ENCODE measurements around the gene DSC2.
"Not testable (repeated sequence)": the region's sequence is repeated elsewhere in the genome, so short reads cannot be mapped to it uniquely, and the experiment has no call there.

Gene DSC2

GRCh38 chr18:31043709-31044108 is 58.5 kb downstream of the DSC2 start:
- no peak for DNase-seq (ENCODE audit: low read depth, low spot score)

GRCh38 chr18:31042406-31043181 is 59.6 kb downstream of the DSC2 start, which contains the start of gene DSC3:
TSS of gene DSC3 (minus strand) at chr18:31042742. CDS start at chr18:31042660, 82 bp downstream.
- DNase-seq (ENCODE audit: low read depth, low spot score), result no peak

- DNase-seq (ENCODE audit: low read depth, low spot score), result no peak
Observed at GRCh38 chr18:31042084-31042405, 60.2 kb downstream of the DSC2 start.

GRCh38 chr18:31041271-31042083 is 60.7 kb downstream of the DSC2 start:
- DNase-seq (ENCODE audit: low read depth, low spot score), result no peak

- no peak for DNase-seq (ENCODE audit: low read depth, low spot score)
Observed at GRCh38 chr18:31040686-31041270, 61.4 kb downstream of the DSC2 start.

GRCh38 chr18:31039426-31039825 is 62.8 kb downstream of the DSC2 start:
- no peak for DNase-seq (ENCODE audit: low read depth, low spot score)

GRCh38 chr18:31037686-31038085 is 64.5 kb downstream of the DSC2 start:
- not testable (repeated sequence) for DNase-seq (ENCODE audit: low read depth, low spot score)

- DNase-seq (ENCODE audit: low read depth, low spot score), result no peak
Observed at GRCh38 chr18:31034541-31034940, 67.7 kb downstream of the DSC2 start.

- no peak for DNase-seq (ENCODE audit: low read depth, low spot score)
Observed at GRCh38 chr18:31030574-31031278, 71.5 kb downstream of the DSC2 start.

GRCh38 chr18:31015715-31016434 is 86.3 kb downstream of the DSC2 start:
- no peak for DNase-seq (ENCODE audit: low read depth, low spot score)

- not testable (repeated sequence) for DNase-seq (ENCODE audit: low read depth, low spot score)
Observed at GRCh38 chr18:31011455-31011854, 90.8 kb downstream of the DSC2 start.

- no peak for DNase-seq (ENCODE audit: low read depth, low spot score)
Observed at GRCh38 chr18:31010601-31011000, 91.6 kb downstream of the DSC2 start.
